ENCODE data around the gene KLF1.
"Not testable (repeated sequence)": the region's sequence is repeated elsewhere in the genome, so short reads cannot be mapped to it uniquely, and the experiment has no call there.

The KLF1 gene

GRCh38 chr19:12868540-12869112, 18.4 kb downstream of the KLF1 start:
- H3K4me3 ChIP-seq (ENCODE audit: low read depth, low read length) = no peak overlapping the region

DNA sequence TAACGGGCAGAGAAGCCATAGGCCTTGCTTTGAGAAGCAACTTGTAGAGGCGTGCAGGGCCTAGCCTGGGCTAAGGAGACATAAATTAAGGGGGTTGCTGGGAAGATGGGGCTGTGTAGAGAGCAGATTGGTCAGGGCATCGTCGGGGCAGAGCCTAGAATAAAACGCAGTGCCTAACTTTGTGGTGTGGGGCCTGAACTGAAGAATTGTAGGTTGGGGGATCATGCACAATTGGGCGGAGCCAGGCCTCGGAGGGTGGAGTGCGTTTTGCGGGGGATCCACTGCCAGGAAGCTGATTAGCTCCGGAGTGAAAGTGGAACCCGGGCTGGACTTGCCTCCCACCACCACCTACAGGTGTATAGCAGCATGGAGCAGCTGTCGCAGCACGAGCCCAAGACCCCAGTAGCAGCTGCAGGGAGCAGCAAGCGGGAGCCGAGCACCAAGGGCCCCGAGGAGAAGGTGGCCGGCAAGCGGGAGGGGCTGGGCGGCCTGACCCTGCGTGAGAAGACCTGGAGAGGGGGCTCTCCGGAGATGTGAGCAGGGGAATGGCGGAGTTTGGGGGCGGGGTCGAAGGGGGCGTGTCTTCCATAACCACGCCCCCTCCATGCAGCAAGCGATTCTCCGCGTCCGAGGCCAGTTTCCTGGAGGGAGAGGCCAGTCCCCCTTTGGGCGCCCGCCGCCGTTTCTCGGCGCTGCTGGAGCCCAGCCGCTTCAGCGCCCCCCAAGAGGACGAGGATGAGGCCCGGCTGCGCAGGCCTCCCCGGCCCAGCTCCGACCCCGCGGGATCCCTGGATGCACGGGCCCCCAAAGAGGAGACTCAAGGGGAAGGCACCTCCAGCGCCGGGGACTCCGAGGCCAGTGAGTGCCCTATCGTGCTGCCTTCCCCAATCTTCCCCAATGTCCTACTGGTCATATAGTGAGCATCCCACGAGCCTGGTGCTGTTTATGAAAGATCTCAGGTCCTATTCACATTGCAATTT, 19.6 kb downstream of the KLF1 start:
- H3K4me3 ChIP-seq (ENCODE audit: low read depth, low read length) = peak overlapping the region; percentile 2

GRCh38 chr19:12866416-12867119, 20.4 kb downstream of the KLF1 start:
- H3K4me3 ChIP-seq (ENCODE audit: low read depth, low read length) = no peak overlapping the region

DNA sequence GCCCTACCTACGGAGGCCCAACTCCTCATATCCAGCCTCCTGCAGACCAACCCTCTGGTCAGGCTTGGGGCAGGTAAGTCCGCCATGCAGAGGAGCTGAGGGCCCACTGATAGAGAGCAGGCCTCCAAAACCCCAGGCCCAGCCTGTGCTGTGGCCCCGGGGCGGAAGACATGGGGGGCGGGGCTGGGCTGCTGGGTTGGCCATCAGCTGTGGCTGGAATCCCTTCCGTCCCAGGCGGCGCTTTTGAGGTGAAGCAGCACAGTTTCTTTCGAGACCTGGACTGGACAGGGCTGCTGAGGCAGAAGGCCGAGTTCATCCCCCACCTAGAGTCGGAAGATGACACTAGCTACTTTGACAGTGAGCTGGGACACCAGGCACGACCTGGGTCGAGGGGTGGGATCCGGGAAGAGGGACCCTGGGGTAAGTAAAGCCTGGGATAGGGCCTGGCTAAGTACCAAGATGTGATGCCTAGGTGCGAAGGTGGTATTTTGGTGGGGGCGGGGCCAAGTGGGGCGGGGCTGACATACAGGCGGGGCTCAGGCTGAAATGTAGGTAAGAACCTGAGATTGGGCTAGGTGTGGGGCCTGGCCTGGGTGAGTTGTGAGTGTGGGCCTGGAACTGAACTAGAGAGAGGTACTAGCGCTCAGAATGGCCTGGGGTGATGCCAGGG, 21.1 kb downstream of the KLF1 start:
- H3K4me3 ChIP-seq (ENCODE audit: low read depth, low read length) = no peak overlapping the region

GRCh38 chr19:12864721-12865715, 22.0 kb downstream of the KLF1 start:
- no peak overlapping the region for H3K4me3 ChIP-seq (ENCODE audit: low read depth, low read length)

- no peak overlapping the region for H3K4me3 ChIP-seq (ENCODE audit: low read depth, low read length)
Observed at GRCh38 chr19:12864143-12864542, 22.9 kb downstream of the KLF1 start.

- H3K4me3 ChIP-seq (ENCODE audit: low read depth, low read length) = no peak overlapping the region
Observed at GRCh38 chr19:12859546-12859945, 27.5 kb downstream of the KLF1 start.

DNA sequence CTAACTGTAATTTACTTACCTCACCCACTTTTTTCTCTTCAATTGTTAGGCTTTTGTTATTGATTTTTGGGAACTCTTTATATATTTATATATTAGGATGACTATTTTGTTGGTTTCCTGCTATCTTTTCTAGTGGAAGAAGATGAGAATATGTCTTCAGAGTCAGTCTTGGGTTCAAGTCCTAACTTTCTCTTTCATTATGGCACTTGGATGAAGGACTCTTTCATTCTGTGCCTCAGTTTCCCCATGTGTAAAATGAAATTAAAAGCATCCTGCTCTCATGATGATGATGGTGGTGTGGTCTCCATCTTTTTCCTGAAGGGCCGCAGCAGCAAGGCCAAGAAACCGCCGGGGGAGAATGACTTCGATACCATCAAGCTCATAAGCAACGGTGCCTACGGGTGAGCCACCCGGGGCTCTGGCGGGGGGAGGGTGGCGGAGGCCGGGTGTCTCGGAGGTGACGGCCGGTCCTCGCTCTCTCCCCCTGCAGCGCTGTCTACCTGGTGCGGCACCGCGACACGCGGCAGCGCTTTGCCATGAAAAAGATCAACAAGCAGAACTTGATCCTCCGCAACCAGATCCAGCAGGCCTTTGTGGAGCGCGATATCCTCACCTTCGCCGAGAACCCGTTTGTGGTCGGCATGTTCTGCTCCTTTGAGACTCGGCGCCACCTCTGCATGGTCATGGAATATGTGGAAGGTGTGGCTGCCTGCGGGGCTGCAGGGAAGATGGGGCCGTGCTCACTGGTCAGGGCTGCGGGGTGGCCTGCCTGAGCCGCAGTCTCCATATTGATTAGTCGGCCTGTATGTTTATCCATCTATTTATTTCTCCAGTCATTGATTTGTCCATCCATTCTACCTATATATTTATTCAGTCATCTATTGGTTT, 28.7 kb downstream of the KLF1 start:
- H3K4me3 ChIP-seq (ENCODE audit: low read depth, low read length) = no peak overlapping the region

GRCh38 chr19:12856653-12857052, 30.3 kb downstream of the KLF1 start:
- no peak overlapping the region for H3K4me3 ChIP-seq (ENCODE audit: low read depth, low read length)

DNA sequence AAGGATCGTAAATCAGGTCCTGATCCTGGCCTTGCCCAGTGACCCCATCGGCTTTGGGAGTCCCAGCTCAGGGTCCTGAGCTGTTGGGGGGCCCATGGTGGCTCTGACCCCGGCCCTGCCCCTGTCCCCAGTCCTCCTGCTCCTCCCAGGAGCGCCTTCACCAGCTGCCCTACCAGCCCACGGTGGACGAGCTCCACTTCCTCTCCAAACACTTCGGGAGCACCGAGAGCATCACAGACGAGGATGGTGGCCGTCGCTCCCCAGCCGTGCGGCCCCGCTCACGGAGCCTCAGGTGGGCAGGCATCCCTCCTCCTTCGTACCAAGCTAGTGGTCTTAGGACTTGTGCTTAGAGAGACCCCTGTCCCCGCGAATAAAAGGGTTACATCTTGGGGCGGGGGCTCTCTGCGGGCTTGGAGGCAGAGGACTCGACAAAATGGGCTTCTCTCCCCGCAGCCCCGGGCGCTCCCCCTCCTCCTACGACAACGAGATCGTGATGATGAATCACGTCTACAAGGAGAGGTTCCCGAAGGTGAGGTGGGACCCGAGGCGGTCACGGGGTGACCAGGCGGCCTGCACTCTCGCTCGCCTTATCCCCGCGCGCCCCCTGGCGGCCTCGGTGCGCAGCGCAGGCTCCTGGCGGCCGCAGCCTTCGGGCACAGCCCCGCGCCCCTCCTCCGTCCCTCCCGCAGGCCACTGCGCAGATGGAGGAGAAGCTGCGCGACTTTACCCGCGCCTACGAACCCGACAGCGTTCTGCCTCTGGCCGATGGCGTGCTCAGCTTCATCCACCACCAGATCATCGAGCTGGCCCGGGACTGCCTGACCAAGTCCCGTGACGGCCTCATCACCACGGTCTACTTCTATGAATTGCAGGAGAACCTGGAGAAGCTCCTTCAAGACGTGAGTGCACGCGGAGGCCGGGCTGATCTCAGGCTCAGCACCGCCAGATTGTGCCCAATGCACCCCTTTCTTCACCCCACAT, 39.6 kb downstream of the KLF1 start:
- no peak overlapping the region for H3K4me3 ChIP-seq (ENCODE audit: low read depth, low read length)

- H3K4me3 ChIP-seq (ENCODE audit: low read depth, low read length) = not testable (repeated sequence)
Observed at GRCh38 chr19:12846613-12847012, 40.4 kb downstream of the KLF1 start.

GRCh38 chr19:12843999-12844732, 42.8 kb downstream of the KLF1 start:
- H3K4me3 ChIP-seq (ENCODE audit: low read depth, low read length) = no peak overlapping the region

DNA sequence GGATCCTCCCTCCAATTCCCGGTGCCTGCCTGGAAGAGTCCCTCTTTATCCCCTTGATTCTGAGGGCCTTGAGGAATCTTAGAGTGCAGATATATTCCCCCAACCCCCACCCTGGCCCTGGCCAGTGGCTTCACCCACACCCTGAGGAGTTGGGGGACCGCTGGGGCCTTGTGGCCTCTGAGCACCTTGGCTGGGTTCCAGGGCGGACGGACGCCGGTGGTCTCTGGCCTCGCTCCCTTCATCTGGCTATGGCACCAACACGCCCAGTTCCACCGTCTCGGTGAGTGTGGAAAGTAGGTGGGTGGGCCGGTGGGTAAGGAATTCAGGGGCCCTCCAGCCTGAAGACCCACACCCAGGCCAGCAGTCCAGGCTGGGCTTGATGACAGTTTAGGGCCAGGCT, 43.7 kb downstream of the KLF1 start:
- no peak overlapping the region for H3K4me3 ChIP-seq (ENCODE audit: low read depth, low read length)

GRCh38 chr19:12842511-12842910, 44.5 kb downstream of the KLF1 start:
- no peak overlapping the region for H3K4me3 ChIP-seq (ENCODE audit: low read depth, low read length)

GRCh38 chr19:12841094-12841493, 45.9 kb downstream of the KLF1 start:
- H3K4me3 ChIP-seq (ENCODE audit: low read depth, low read length) = peak overlapping the region; percentile 25

GRCh38 chr19:12840091-12841079, 46.6 kb downstream of the KLF1 start:
- H3K4me3 ChIP-seq (ENCODE audit: low read depth, low read length) = peak overlapping the region; percentile 25

Data from iPS-11a (cell line).